DND-41 (cell line): ENCODE data around the gene ZIC5.

Experiments
- EZH2 ChIP-seq: IDR thresholded peaks from 3 replicates; pipeline ENCODE4 v1.6.1; 2012; ENCODE audit warnings: borderline replicate concordance, low read depth, mild to moderate bottlenecking, moderate library complexity, low read length, inconsistent platforms; ENCODE audit not compliant: severe bottlenecking
- TF ChIP-seq, protein P1 (sequence below): IDR thresholded peaks from 2 replicates; pipeline ENCODE4 v1.5.1; 2012; ENCODE audit warnings: borderline replicate concordance, low read length, moderate library complexity, mild to moderate bottlenecking; ENCODE audit not compliant: poor library complexity, severe bottlenecking; ENCODE audit errors: extremely low read depth

DNA sequence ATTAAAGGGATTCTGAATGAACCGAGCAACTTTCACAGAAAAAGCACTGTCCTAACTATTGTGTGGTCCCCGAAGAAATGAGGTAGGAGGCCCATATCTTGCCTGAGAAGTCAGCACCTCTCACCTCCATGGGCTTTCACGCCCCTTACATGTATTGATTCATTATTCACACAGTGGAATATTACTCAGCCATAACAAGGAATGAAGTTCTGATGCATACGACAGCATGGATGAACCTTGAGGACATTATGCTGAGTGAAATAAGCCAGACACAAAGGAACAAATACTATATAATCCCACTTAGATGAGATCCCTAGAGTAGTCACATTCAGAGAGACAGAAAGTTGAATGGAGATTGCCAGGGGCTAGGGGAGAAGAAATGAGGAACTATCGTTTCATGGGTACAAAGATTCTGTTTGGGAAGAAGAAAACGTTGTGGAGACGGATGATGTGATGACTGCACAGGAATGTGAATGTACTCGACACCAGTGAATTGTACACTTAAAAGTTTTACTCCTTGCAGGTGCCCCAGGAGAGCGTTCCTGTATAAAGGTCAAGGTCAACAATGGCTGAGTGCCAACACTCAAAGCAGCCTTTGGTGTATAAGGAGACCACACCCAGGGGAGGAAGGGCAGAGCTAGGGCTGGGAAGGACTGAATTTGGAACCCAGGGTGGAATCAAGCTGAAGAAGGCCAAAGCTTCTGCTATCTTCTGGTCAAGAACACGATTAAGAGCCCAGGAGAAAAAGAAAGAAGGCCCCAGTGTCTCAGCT lies 22.5 kb downstream of the ZIC5 start:
- TF ChIP-seq, protein P1, sequence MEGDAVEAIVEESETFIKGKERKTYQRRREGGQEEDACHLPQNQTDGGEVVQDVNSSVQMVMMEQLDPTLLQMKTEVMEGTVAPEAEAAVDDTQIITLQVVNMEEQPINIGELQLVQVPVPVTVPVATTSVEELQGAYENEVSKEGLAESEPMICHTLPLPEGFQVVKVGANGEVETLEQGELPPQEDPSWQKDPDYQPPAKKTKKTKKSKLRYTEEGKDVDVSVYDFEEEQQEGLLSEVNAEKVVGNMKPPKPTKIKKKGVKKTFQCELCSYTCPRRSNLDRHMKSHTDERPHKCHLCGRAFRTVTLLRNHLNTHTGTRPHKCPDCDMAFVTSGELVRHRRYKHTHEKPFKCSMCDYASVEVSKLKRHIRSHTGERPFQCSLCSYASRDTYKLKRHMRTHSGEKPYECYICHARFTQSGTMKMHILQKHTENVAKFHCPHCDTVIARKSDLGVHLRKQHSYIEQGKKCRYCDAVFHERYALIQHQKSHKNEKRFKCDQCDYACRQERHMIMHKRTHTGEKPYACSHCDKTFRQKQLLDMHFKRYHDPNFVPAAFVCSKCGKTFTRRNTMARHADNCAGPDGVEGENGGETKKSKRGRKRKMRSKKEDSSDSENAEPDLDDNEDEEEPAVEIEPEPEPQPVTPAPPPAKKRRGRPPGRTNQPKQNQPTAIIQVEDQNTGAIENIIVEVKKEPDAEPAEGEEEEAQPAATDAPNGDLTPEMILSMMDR: no peak
- no peak for TF ChIP-seq EZH2
